HEK293 (cell line): Measurements from ENCODE around the gene CD8B.

Experiments used
- CTCF ChIA-PET: fragments of 350-600 bp; formaldehyde crosslinking; extraction: SDS; loops from one replicate; lab custom pipeline; 2021; ENCODE audit warnings: antibody characterized with exemption; lab: Yijun Ruan, JAX
- POLR2A ChIA-PET: fragments of 300-600 bp; formaldehyde crosslinking; extraction: SDS; loops from one replicate; lab custom pipeline; 2020; ENCODE audit warnings: antibody characterized with exemption, inconsistent platforms; lab: Yijun Ruan, JAX
- H3K27ac ChIP-seq: fragments of 200-500 bp; sonication (Bioruptor generic); 2 replicates; pipeline ENCODE4 v1.5.1; 2014; ENCODE audit warnings: low read depth, low read length, control low read depth, inconsistent platforms; ENCODE audit errors: extremely low read depth
- H3K36me3 ChIP-seq, 2 experiments: fragments of 200-500 bp in 1 of 2; sonication (Bioruptor generic) in 1 of 2; 1 replicate in 1 of 2; 2 replicates in 1 of 2; pipeline ENCODE4 v1.5.1; 2014 to 2017; ENCODE audit warnings: inconsistent platforms in 2 of 2, low read length in 2 of 2; ENCODE audit not compliant: control insufficient read depth in 2 of 2, insufficient read depth in 1 of 2
- H3K4me1 ChIP-seq: fragments of 200-500 bp; sonication (Bioruptor generic); 2 replicates; pipeline ENCODE4 v1.5.1; 2014; ENCODE audit warnings: mild to moderate bottlenecking, low read length, inconsistent platforms; ENCODE audit not compliant: control insufficient read depth, insufficient read depth
- H3K4me3 ChIP-seq: 2 replicates; pipeline ENCODE4 v1.5.1; 2011; ENCODE audit warnings: low read depth, mild to moderate bottlenecking, control low read depth, low read length, moderate library complexity
- H3K9me3 ChIP-seq: fragments of 200-500 bp; sonication (Bioruptor generic); 2 replicates; pipeline ENCODE4 v1.5.1; 2014; ENCODE audit warnings: low read depth, low read length, inconsistent platforms; ENCODE audit not compliant: control insufficient read depth, insufficient read depth
- EGR2 ChIP-seq: fragments of 450-650 bp; formaldehyde crosslinking; IDR thresholded peaks from 2 replicates; pipeline ENCODE4 v1.5.1; 2016; ENCODE audit warnings: low read depth, missing biosample characterization, missing genetic modification characterization
- FEZF1 ChIP-seq: fragments of 450-650 bp; formaldehyde crosslinking; IDR thresholded peaks from 2 replicates; pipeline ENCODE4 v1.5.1; 2016; ENCODE audit warnings: missing biosample characterization, missing genetic modification characterization
- GLIS2 ChIP-seq: fragments of 450-650 bp; formaldehyde crosslinking; IDR thresholded peaks from 2 replicates; pipeline ENCODE4 v1.5.1; 2016; ENCODE audit warnings: missing biosample characterization, missing genetic modification characterization
- HOXC10 ChIP-seq: sonication (generic); formaldehyde crosslinking; IDR thresholded peaks from 2 replicates; pipeline ENCODE4 v1.8.1; 2023; ENCODE audit warnings: mild to moderate bottlenecking, missing genetic modification reagents
- RBAK ChIP-seq: fragments of 450-650 bp; formaldehyde crosslinking; IDR thresholded peaks from 2 replicates; pipeline ENCODE4 v1.5.1; 2016; ENCODE audit warnings: missing biosample characterization, missing genetic modification characterization
- SALL2 ChIP-seq: fragments of 450-650 bp; formaldehyde crosslinking; IDR thresholded peaks from 2 replicates; pipeline ENCODE4 v1.5.0; 2017; ENCODE audit warnings: missing biosample characterization, mild to moderate bottlenecking, missing genetic modification characterization, borderline replicate concordance
- ZBTB11 ChIP-seq: fragments of 450-650 bp; formaldehyde crosslinking; conservative IDR thresholded peaks from 2 replicates; pipeline ENCODE4 v1.5.1; 2016; ENCODE audit warnings: low read depth, missing biosample characterization, missing genetic modification characterization
- ZBTB8A ChIP-seq: fragments of 450-650 bp; formaldehyde crosslinking; IDR thresholded peaks from 2 replicates; pipeline ENCODE4 v1.5.1; 2016; ENCODE audit warnings: missing biosample characterization, missing genetic modification characterization
- ZNF133 ChIP-seq: fragments of 450-650 bp; formaldehyde crosslinking; IDR thresholded peaks from 2 replicates; pipeline ENCODE4 v1.5.1; 2016; ENCODE audit warnings: missing biosample characterization, missing genetic modification characterization
- ZNF169 ChIP-seq: fragments of 450-650 bp; formaldehyde crosslinking; IDR thresholded peaks from 2 replicates; pipeline ENCODE4 v1.5.1; 2016; ENCODE audit warnings: missing biosample characterization, missing genetic modification characterization
- ZNF202 ChIP-seq: fragments of 450-650 bp; formaldehyde crosslinking; IDR thresholded peaks from 2 replicates; pipeline ENCODE4 v1.5.1; 2016; ENCODE audit warnings: missing biosample characterization, missing genetic modification characterization, borderline replicate concordance
- ZNF248 ChIP-seq: fragments of 450-650 bp; formaldehyde crosslinking; IDR thresholded peaks from 2 replicates; pipeline ENCODE4 v1.5.1; 2017; ENCODE audit warnings: missing biosample characterization, missing genetic modification characterization
- ZNF37A ChIP-seq: fragments of 450-650 bp; IDR thresholded peaks from 2 replicates; pipeline ENCODE4 v1.5.1; 2018; ENCODE audit warnings: missing biosample characterization, missing genetic modification characterization
- ZNF48 ChIP-seq: fragments of 450-650 bp; formaldehyde crosslinking; IDR thresholded peaks from 2 replicates; pipeline ENCODE4 v1.5.1; 2016; ENCODE audit warnings: missing biosample characterization, missing genetic modification characterization
- ZNF610 ChIP-seq: fragments of 450-650 bp; formaldehyde crosslinking; IDR thresholded peaks from 2 replicates; pipeline ENCODE4 v1.5.1; 2016; ENCODE audit warnings: missing biosample characterization, missing genetic modification characterization, borderline replicate concordance
- ZNF645 ChIP-seq: fragments of 450-650 bp; formaldehyde crosslinking; IDR thresholded peaks from 2 replicates; pipeline ENCODE4; 2016; ENCODE audit warnings: missing biosample characterization, missing genetic modification characterization
- ZNF768 ChIP-seq: fragments of 450-650 bp; formaldehyde crosslinking; IDR thresholded peaks from 2 replicates; pipeline ENCODE4 v1.5.1; 2018; ENCODE audit warnings: missing biosample characterization, mild to moderate bottlenecking, missing genetic modification characterization
- ZNF837 ChIP-seq: fragments of 450-650 bp; formaldehyde crosslinking; IDR thresholded peaks from 2 replicates; pipeline ENCODE4 v1.5.1; 2016; ENCODE audit warnings: missing biosample characterization, missing genetic modification characterization
- TF ChIP-seq, protein P1 (sequence below): fragments of 450-650 bp; formaldehyde crosslinking; IDR thresholded peaks from 2 replicates; pipeline ENCODE4 v1.5.1; 2016; ENCODE audit warnings: missing biosample characterization, missing genetic modification characterization, borderline replicate concordance
- TF ChIP-seq, protein P2 (sequence below): fragments of 450-650 bp; formaldehyde crosslinking; IDR thresholded peaks from 2 replicates; pipeline ENCODE4 v1.5.1; 2016; ENCODE audit warnings: missing biosample characterization, missing genetic modification characterization
- TF ChIP-seq, protein P3 (sequence below): fragments of 450-650 bp; formaldehyde crosslinking; IDR thresholded peaks from 2 replicates; pipeline ENCODE4 v1.5.1; 2016; ENCODE audit warnings: missing biosample characterization, missing genetic modification characterization

The CD8B gene

GRCh38 chr2:86815611-86816010 is 46.1 kb downstream of the CD8B start (continued):
- TF ChIP-seq, protein P1, sequence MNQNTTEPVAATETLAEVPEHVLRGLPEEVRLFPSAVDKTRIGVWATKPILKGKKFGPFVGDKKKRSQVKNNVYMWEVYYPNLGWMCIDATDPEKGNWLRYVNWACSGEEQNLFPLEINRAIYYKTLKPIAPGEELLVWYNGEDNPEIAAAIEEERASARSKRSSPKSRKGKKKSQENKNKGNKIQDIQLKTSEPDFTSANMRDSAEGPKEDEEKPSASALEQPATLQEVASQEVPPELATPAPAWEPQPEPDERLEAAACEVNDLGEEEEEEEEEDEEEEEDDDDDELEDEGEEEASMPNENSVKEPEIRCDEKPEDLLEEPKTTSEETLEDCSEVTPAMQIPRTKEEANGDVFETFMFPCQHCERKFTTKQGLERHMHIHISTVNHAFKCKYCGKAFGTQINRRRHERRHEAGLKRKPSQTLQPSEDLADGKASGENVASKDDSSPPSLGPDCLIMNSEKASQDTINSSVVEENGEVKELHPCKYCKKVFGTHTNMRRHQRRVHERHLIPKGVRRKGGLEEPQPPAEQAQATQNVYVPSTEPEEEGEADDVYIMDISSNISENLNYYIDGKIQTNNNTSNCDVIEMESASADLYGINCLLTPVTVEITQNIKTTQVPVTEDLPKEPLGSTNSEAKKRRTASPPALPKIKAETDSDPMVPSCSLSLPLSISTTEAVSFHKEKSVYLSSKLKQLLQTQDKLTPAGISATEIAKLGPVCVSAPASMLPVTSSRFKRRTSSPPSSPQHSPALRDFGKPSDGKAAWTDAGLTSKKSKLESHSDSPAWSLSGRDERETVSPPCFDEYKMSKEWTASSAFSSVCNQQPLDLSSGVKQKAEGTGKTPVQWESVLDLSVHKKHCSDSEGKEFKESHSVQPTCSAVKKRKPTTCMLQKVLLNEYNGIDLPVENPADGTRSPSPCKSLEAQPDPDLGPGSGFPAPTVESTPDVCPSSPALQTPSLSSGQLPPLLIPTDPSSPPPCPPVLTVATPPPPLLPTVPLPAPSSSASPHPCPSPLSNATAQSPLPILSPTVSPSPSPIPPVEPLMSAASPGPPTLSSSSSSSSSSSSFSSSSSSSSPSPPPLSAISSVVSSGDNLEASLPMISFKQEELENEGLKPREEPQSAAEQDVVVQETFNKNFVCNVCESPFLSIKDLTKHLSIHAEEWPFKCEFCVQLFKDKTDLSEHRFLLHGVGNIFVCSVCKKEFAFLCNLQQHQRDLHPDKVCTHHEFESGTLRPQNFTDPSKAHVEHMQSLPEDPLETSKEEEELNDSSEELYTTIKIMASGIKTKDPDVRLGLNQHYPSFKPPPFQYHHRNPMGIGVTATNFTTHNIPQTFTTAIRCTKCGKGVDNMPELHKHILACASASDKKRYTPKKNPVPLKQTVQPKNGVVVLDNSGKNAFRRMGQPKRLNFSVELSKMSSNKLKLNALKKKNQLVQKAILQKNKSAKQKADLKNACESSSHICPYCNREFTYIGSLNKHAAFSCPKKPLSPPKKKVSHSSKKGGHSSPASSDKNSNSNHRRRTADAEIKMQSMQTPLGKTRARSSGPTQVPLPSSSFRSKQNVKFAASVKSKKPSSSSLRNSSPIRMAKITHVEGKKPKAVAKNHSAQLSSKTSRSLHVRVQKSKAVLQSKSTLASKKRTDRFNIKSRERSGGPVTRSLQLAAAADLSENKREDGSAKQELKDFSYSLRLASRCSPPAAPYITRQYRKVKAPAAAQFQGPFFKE = no peak
- no peak for TF ChIP-seq GLIS2 (tag by site-specific recombination)
- TF ChIP-seq ZBTB8A (tag by site-specific recombination) = no peak
- no peak for TF ChIP-seq ZNF610 (tag by site-specific recombination)
- TF ChIP-seq ZNF202 (tag by site-specific recombination) = no peak
- TF ChIP-seq ZNF37A = no peak
- TF ChIP-seq SALL2 (tag by site-specific recombination) = no peak
- TF ChIP-seq ZBTB11 (tag by site-specific recombination) = no peak

- ChIA-PET CTCF (interaction anchor here (1.2 to 1.4 kb wide), 2 partner anchors 39 to 45 kb away, joined by 4 to 7 read pairs; no protein-coding TSS in a partner anchor), POLR2A (no interaction called here)
- Histone ChIP-seq H3K9me3 (no peaks in the 10 kb centered on the region), H3K27ac (no peak overlapping the region), H3K4me1 (peaks cover 4% of the 10 kb centered on the region; the same call in 1 of the 2 replicates), H3K4me3 (no peak overlapping the region), H3K36me3 (no peaks in the 10 kb centered on the region; a peak in 1 of 3 replicates)
- TF ChIP-seq ZNF133 (no peak), ZNF48 (tag by site-specific recombination) (no peak), ZNF837 (no peak), ZNF248 (tag by site-specific recombination) (no peak), ZNF768 (tag by site-specific recombination) (no peak), RBAK (no peak), HOXC10 (CRISPR knock-in tag) (no peak), ZNF169 (no peak), EGR2 (tag by site-specific recombination) (no peak), FEZF1 (tag by site-specific recombination) (no peak), ZNF645 (tag by site-specific recombination) (no peak)
- TF ChIP-seq, protein P2, sequence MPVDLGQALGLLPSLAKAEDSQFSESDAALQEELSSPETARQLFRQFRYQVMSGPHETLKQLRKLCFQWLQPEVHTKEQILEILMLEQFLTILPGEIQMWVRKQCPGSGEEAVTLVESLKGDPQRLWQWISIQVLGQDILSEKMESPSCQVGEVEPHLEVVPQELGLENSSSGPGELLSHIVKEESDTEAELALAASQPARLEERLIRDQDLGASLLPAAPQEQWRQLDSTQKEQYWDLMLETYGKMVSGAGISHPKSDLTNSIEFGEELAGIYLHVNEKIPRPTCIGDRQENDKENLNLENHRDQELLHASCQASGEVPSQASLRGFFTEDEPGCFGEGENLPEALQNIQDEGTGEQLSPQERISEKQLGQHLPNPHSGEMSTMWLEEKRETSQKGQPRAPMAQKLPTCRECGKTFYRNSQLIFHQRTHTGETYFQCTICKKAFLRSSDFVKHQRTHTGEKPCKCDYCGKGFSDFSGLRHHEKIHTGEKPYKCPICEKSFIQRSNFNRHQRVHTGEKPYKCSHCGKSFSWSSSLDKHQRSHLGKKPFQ = no peak
- TF ChIP-seq, protein P3, sequence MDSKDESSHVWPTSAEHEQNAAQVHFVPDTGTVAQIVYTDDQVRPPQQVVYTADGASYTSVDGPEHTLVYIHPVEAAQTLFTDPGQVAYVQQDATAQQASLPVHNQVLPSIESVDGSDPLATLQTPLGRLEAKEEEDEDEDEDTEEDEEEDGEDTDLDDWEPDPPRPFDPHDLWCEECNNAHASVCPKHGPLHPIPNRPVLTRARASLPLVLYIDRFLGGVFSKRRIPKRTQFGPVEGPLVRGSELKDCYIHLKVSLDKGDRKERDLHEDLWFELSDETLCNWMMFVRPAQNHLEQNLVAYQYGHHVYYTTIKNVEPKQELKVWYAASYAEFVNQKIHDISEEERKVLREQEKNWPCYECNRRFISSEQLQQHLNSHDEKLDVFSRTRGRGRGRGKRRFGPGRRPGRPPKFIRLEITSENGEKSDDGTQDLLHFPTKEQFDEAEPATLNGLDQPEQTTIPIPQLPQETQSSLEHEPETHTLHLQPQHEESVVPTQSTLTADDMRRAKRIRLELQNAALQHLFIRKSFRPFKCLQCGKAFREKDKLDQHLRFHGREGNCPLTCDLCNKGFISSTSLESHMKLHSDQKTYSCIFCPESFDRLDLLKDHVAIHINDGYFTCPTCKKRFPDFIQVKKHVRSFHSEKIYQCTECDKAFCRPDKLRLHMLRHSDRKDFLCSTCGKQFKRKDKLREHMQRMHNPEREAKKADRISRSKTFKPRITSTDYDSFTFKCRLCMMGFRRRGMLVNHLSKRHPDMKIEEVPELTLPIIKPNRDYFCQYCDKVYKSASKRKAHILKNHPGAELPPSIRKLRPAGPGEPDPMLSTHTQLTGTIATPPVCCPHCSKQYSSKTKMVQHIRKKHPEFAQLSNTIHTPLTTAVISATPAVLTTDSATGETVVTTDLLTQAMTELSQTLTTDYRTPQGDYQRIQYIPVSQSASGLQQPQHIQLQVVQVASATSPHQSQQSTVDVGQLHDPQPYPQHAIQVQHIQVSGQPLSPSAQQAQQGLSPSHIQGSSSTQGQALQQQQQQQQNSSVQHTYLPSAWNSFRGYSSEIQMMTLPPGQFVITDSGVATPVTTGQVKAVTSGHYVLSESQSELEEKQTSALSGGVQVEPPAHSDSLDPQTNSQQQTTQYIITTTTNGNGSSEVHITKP (tag by site-specific recombination) = no peak
Measured at GRCh38 chr2:86809481-86810121, 52.1 kb downstream of the CD8B start.
